Cardiac muscle cell (in vitro differentiated cells and primary cell): ENCODE measurements around the gene PRKCQ. TPM values are rescaled to one million over a fixed set of nuclear protein-coding genes. Genes with fewer than 3 reads are reported as not detected.
A peak's percentile ranks its signal among the peaks of the same experiment; 100 is the strongest.

Experiments used
- DNase-seq, 2 donors: peaks; one replicate each; pipeline versions ENCODE4 v3.0.0 to v3.0.0-alpha.2; 2010 to 2017; ENCODE audit warnings: low read depth in 1 of 2, low spot score in 1 of 2
- H3K27ac ChIP-seq: fragments of 200-600 bp; sonication (generic); 2 replicates; pipeline ENCODE4 v1.5.1; 2016
- H3K27me3 ChIP-seq: fragments of 200-600 bp; sonication (generic); 2 replicates; pipeline ENCODE4 v1.6.0; 2016; ENCODE audit warnings: control low read depth
- H3K36me3 ChIP-seq: fragments of 200-600 bp; sonication (generic); 2 replicates; pipeline ENCODE4 v1.5.1; 2016; ENCODE audit warnings: control low read depth
- H3K4me1 ChIP-seq: fragments of 200-600 bp; sonication (generic); 2 replicates; pipeline ENCODE4 v1.8.1; 2017; ENCODE audit warnings: low read depth, mild to moderate bottlenecking, mixed run types
- H3K4me3 ChIP-seq: fragments of 200-600 bp; sonication (generic); 2 replicates; pipeline ENCODE4 v1.5.1; 2016; ENCODE audit warnings: mild to moderate bottlenecking
- H3K9me3 ChIP-seq: fragments of 200-600 bp; sonication (generic); 2 replicates; pipeline ENCODE4 v1.5.1; 2017; ENCODE audit warnings: low read depth, mild to moderate bottlenecking, control low read depth
- polyA plus RNA-seq: library from polyadenylated mRNA; unstranded; fragments of >200 nt; fragmentation: Nextera tagmentation; extraction: Ambion mirVana; gene quantifications from 2 replicates; pipeline ENCODE4 v1.2.1, GENCODE V29; 2016
- total RNA-seq: library from RNA; depleted of rRNA; stranded (reverse); fragments of >200 nt; gene quantifications from 2 replicates; pipeline ENCODE4 v1.2.3, GENCODE V29; 2016
- TF ChIP-seq, protein P1 (sequence below): IDR thresholded peaks from 2 replicates; pipeline ENCODE4 v1.5.1; 2012; ENCODE audit warnings: low read depth, mild to moderate bottlenecking, low read length

Gene PRKCQ
- total and polyA plus RNA-seq, 2 experiments from 2014 or later, result 3.7 to 4.1 TPM

DNA sequence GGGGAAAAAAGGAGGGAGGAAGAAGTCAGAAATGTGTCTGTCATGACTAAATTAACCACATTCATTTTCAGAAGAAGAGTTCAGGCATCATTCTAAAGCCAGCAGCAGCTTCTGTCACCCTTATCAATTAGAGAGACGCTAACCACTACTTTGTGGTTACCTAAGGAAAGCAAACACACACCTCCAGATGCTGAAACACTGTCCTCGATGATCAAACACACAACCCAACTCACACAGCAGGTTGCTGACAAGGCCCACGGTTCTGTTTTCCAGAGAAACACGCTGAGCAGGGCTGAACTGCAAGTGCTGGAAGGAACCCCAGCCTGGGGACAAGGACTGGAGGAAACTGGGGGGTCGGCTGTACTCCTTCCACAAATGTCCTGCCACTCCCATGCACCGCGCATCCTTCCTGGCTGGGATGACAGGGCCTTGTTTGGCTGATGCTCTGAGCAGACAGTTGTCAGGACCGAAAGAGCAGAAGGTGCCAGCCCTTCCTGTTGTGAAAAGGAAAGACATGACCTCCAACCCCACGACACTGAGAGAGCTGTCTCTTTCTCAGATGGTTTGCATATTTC lies 36.6 kb downstream of the PRKCQ start:
- no peaks in the 10 kb centered on the region for H3K36me3 ChIP-seq
- no peak overlapping the region for H3K4me3 ChIP-seq
- no peaks in the 10 kb centered on the region for H3K27me3 ChIP-seq
- no peak overlapping the region for H3K27ac ChIP-seq
- TF ChIP-seq, protein P1, sequence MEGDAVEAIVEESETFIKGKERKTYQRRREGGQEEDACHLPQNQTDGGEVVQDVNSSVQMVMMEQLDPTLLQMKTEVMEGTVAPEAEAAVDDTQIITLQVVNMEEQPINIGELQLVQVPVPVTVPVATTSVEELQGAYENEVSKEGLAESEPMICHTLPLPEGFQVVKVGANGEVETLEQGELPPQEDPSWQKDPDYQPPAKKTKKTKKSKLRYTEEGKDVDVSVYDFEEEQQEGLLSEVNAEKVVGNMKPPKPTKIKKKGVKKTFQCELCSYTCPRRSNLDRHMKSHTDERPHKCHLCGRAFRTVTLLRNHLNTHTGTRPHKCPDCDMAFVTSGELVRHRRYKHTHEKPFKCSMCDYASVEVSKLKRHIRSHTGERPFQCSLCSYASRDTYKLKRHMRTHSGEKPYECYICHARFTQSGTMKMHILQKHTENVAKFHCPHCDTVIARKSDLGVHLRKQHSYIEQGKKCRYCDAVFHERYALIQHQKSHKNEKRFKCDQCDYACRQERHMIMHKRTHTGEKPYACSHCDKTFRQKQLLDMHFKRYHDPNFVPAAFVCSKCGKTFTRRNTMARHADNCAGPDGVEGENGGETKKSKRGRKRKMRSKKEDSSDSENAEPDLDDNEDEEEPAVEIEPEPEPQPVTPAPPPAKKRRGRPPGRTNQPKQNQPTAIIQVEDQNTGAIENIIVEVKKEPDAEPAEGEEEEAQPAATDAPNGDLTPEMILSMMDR, result no peak
- H3K9me3 ChIP-seq, result no peaks in the 10 kb centered on the region
- peak in 1 of 2 donors; percentile 3 for DNase-seq
- H3K4me1 ChIP-seq, result no peaks in the 10 kb centered on the region

GRCh38 chr10:6542999-6543430 lies 37.1 kb downstream of the PRKCQ start:
- Histone ChIP-seq H3K4me1 (no peaks in the 10 kb centered on the region), H3K27me3 (no peaks in the 10 kb centered on the region), H3K36me3 (no peaks in the 10 kb centered on the region), H3K4me3 (no peak overlapping the region), H3K27ac (no peak overlapping the region), H3K9me3 (no peaks in the 10 kb centered on the region)
- TF ChIP-seq, protein P1, result no peak
- DNase-seq, result no peak

- TF ChIP-seq, protein P1, result no peak
- no peaks in the 10 kb centered on the region for H3K36me3 ChIP-seq
- H3K27ac ChIP-seq, result no peak overlapping the region
- H3K9me3 ChIP-seq, result no peaks in the 10 kb centered on the region
- no peak for DNase-seq
- no peaks in the 10 kb centered on the region for H3K27me3 ChIP-seq
- no peaks in the 10 kb centered on the region for H3K4me1 ChIP-seq
- no peak overlapping the region for H3K4me3 ChIP-seq
Measured at GRCh38 chr10:6539833-6540232, 40.2 kb downstream of the PRKCQ start.

- TF ChIP-seq, protein P1, result no peak
- H3K27ac ChIP-seq, result no peak overlapping the region
Measured at GRCh38 chr10:6537770-6538169, 42.3 kb downstream of the PRKCQ start.

GRCh38 chr10:6536102-6536501 lies 44.0 kb downstream of the PRKCQ start:
- H3K9me3 ChIP-seq, result no peaks in the 10 kb centered on the region
- no peak overlapping the region for H3K27ac ChIP-seq
- no peaks in the 10 kb centered on the region for H3K36me3 ChIP-seq
- no peak overlapping the region for H3K4me3 ChIP-seq
- TF ChIP-seq, protein P1, result no peak
- no peaks in the 10 kb centered on the region for H3K4me1 ChIP-seq
- no peaks in the 10 kb centered on the region for H3K27me3 ChIP-seq
- DNase-seq, result no peak

More at GRCh38 chr10:6537770-6538169, 42.3 kb downstream of the PRKCQ start:
- no peaks in the 10 kb centered on the region for H3K4me1 ChIP-seq
- H3K36me3 ChIP-seq, result no peaks in the 10 kb centered on the region
- no peaks in the 10 kb centered on the region for H3K27me3 ChIP-seq
- H3K9me3 ChIP-seq, result no peaks in the 10 kb centered on the region
- no peak for DNase-seq
- no peak overlapping the region for H3K4me3 ChIP-seq
